Measurements from ENCODE around the gene SCO1.

- TF ChIP-seq POLR2A (IDR thresholded peaks at IDR 0.05) (no peak), CTCF (IDR thresholded peaks at IDR 0.05) (no peak)
These were observed 40.4 kb upstream of the SCO1 start for GRCh38 chr17:10737736-10738135.
